GM21737 (cell line): Measurements from ENCODE around the gene MON2.

Experiments
- ATAC-seq: cut with Tn5 transposase; IDR thresholded peaks from one replicate; pipeline ENCODE4 v1.9.1; 2021; ENCODE audit warnings: mild to moderate bottlenecking, moderate library complexity; ENCODE audit not compliant: unreplicated experiment

Gene MON2

DNA sequence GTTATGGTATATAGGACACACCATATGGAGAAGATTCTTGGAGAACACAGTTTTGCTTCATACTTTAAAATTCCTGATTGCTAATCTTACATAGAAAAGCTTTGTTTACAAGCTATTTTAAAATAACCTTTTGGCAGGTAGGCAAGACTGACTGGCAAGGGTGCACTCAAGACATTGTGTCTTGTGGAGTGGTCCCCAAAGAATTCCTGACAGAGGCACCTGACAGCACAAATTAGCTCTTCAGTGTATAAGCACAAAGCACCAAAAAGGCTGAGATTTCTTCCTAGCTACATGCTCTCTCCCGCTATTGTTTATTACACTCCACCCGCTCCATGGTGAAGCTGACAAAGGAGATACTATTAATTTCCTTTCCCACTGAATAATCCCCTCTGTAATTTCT is 139.4 kb downstream of the MON2 start:
- ATAC-seq = no peak

- no peak for ATAC-seq
These were observed 140.0 kb downstream of the MON2 start for GRCh38 chr12:62606654-62607053.

DNA sequence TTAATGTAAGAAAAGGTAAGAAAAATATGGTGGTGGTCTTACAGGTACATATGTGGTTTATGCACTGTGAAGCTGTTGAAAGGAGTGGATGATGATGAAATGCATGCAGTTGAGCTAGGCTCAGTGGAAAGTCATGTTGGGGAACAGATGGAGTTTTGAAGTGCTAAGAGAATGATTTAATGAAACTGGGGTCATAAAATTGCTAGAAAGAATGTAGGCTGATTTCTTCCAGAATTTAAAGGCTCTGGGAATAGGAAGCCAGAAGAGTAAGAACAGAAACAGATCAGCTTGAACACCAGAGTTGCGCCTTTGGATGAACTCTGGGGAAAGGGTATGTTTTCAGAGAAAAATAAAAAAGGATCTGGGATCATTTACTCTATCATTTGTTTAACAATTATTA is 146.5 kb downstream of the MON2 start:
- ATAC-seq = no peak

- no peak for ATAC-seq
These were observed 151.7 kb downstream of the MON2 start for GRCh38 chr12:62618319-62618718.

- no peak for ATAC-seq
These were observed 152.3 kb downstream of the MON2 start for GRCh38 chr12:62618930-62619329.

DNA sequence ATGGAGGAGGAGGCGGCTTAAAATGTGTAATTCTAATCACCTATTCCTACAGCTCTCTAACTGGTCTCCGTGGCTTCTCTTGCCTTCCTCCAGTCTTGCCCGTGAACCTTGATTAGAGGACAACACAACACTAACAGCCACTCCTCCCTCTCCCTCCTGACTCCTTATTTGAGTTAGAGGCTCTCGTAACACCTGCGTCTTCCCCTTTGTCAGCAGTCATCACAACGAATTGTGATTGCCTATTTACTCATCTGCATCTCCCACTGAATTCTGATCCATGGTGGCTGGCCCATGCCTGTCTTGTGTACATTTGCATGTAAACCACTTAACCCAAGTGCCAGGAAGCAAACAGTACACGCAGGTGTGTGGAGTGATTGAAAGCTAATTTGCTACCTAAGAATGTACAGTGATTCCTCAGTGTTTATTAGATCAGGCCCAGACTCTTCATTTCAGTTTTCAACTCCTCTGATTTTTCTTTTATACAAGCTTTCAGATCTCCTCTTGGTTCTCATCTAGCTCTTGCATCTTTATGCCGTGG is 154.5 kb downstream of the MON2 start:
- ATAC-seq = no peak

- ATAC-seq = no peak
These were observed 155.6 kb downstream of the MON2 start for GRCh38 chr12:62622177-62622576.

GRCh38 chr12:62625228-62625627 is 158.6 kb downstream of the MON2 start:
- no peak for ATAC-seq

GRCh38 chr12:62627181-62627580 is 160.6 kb downstream of the MON2 start:
- no peak for ATAC-seq

DNA sequence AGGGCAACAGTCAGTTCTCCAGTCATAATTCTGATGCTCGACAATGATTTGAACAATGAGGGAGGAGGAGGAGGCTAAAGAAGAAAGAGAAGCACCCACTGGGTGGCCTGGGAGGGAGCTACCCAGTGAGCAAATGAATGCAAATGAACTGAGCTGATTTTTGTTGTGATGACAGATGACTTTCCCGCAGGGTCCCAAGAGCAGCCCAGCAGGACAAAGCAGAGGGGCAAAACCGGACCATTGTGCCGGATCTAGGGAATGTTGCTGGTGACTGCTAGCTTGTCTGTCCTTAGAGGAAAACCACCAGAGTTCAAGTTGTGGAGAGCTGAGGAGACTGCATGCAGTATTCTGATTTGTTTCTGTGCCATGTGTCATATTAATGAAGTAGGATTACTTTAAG is 162.8 kb downstream of the MON2 start:
- no peak for ATAC-seq

- ATAC-seq = no peak
These were observed 163.5 kb downstream of the MON2 start for GRCh38 chr12:62629971-62630739.

DNA sequence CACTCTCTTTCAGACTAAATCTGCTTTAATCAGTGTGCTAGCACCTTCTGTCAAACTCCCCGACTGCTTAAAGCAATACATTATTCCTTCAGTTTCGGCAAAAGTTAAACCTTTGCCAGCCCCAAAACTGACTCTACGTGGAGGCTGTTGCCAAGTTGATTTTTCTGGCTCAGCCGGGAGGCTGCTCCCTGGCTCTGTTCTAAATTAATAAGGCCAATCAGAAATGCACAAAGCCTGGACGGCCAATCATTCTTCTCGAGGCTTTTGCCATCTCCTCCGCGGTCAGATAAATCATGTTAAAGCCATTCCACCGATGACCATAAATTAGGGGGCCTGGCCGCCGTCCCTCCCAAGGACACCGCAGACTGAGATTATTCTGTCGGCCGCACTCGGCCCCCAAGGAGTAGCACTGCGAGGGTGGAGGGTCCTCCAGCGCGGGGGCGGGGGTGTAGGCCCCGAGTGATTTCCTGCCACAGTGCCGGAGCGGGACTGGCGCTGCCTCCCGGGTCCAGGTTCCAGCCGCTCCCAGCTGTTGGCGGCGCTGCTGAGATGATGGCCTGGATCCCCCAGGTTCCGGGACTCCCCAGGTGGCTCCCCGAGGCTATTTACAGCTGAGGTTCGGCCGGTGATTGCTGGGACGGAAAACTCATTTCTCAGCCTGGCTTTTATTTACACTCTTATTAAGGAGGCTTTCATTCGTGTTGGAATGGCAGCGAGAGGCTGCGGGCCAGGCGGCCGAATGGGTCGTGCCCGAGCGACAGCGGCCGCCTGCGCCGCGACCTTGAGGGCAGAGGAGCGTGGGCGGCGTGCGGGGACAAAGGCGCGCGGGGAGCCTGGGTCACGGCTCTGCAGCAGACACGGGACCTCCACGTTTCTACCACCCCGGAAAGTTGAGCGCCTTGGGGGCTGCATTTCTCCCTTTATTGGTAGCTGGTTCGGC is 165.1 kb downstream of the MON2 start:
- peak; percentile 79 for ATAC-seq

- ATAC-seq = peak; percentile 26
These were observed 165.8 kb downstream of the MON2 start for GRCh38 chr12:62632411-62632918.

GRCh38 chr12:62635649-62636048 is 169.0 kb downstream of the MON2 start:
- ATAC-seq = no peak

GRCh38 chr12:62637679-62638078 is 171.1 kb downstream of the MON2 start:
- no peak for ATAC-seq

DNA sequence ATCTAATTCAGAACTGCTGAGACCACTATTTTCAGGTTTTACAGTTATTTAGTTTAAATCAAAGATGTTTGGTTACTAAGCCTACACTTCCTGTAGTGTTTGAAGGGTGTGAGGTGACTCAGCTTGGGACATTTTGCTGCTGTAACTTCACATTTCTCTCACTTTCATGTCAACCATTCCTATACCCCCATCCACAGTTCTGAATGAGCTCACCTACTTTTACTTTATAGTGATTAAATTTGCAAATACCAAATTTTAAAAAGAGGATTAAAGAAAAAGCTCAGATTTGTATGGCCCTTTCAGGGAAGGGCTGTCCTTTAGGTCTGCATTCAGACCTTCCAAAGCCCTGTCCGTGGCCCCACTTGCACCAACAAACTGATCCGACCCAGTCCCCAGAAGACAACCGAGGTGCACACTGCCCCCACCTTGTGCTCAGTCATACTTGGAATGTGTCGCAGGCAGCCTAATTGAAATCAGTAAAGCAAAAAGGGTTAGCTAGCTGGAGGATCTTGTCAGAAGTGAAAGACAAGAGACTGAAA is 174.4 kb downstream of the MON2 start:
- ATAC-seq = peak; percentile 90

DNA sequence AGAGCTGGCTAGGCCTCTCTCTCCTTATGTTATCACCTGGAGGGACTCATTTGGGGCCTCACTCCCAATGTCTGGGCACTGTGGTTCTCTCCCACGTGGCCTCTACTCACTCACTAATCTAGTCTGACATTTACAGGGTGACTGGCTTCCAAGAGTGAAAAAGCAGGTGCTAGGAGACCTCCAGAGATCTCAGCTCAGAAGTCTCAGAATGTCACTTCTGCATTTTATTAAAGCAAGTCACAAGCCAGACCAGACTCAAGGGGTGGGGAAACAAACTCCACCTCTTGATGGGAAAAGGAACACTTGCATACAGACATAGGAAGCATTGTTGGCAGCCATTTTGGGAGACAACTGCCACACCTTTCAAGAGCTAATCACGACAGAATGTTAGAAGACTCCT is 175.9 kb downstream of the MON2 start:
- ATAC-seq = no peak

GRCh38 chr12:62643486-62643885 is 176.9 kb downstream of the MON2 start:
- no peak for ATAC-seq

DNA sequence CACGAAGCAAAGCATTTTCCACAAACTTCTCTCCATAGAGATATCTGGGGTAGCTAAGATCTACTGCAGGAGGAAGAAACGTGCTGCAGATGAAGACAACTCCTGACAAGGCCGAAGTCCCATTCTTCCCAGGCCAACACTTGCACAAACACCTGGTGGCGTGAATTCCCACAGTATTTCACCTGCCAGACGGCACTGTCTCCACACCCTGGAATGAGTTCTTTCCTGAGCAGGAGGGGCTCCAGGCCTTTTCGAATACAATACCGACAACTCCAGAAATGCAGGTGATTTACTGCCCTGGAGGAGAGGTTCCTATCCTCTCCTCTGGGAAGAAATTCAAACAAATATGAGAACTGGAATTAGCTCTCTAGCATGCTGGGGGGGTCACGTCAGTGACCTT is 179.9 kb downstream of the MON2 start:
- no peak for ATAC-seq

DNA sequence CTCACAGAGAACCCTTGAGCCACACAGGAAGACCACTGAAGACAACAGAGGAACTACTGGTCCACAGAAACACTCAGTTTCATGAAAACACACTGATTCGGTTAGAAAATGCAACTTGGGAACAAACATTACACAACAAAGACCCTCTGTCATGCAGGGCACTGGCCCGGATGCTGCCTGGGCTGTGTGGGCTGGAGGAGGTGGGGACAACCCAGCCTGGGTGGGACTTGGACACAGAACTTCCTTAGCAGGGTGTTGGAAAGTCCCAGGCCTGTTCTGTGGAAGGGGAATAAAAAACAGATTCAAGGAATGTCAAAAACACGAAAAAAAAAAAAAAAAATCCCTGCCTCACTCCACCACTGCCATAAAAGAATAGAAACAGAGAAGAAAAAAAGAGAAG is 181.0 kb downstream of the MON2 start:
- ATAC-seq = no peak

DNA sequence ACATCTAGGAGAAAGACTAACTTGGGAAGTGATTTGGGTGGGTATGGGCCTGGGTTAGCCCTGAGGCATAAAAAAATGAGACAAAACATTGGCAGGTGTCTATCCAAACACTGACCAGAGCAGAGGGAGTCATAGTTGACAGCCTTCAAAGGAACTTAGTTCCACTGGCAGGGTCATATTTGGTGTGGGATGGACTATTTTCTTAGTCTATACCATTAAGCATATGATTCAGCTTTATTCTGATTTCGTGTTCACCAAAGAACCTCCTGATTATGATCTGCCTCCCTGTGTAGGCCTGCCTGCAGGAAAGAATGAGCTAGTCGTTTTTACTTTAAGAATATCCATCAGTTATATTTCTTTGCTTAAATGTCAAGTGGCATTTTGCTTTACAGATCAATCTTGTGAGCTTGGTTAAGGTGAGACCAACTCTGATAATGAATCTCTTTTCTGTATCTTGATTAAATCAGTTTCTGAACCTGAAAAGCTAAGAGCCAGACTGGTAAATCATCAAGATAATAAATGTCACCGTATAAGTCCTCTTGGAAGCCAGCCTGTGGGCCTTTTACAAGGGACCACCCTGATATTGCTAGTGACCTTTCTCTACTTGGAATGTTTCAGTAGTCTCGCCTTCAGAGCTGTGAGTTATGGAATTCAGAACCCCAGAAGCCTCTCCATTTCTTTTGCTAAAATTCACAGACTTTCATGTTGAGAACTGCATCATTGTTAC is 182.9 kb downstream of the MON2 start:
- no peak for ATAC-seq
